IMR-90 (cell line): ENCODE measurements around the gene CPEB3. TPM values are rescaled to one million over a fixed set of nuclear protein-coding genes. Genes with fewer than 3 reads are reported as not detected.

Experiments
- ATAC-seq: fragments of 200-7000 bp; cut with Tn5 transposase; 2 replicates; pipeline ENCODE4 v1.9.1; 2020; ENCODE audit warnings: low read depth, mild to moderate bottlenecking, moderate library complexity
- BruUV-seq: library from RNA; stranded (reverse); fragments of 400-500 nt; replicated peaks from 2 replicates; lab custom pipeline; 2021; lab: Mats Ljungman, UMichigan
- CTCF ChIA-PET: fragments of 300-600 bp; formaldehyde crosslinking; extraction: SDS; loops from one replicate; lab custom pipeline; 2021; ENCODE audit warnings: antibody characterized with exemption; lab: Yijun Ruan, JAX
- POLR2A ChIA-PET: fragments of 300-600 bp; sonication (Branson Sonifier 250); formaldehyde crosslinking; loops from one replicate; lab custom pipeline; 2022; ENCODE audit warnings: antibody characterized with exemption; ENCODE audit not compliant: unreplicated experiment; lab: Charles Lee
- DNase-seq: peaks from one replicate; pipeline ENCODE4 v3.0.0; 2013
- H2AFZ ChIP-seq: replicated peaks from 2 replicates; pipeline ENCODE3; 2013; ENCODE audit warnings: low read length, mild to moderate bottlenecking; ENCODE audit not compliant: poor library complexity
- H2AK5ac ChIP-seq: 2 replicates; pipeline ENCODE4 v1.6.1; 2013; ENCODE audit warnings: low read depth, low read length, inconsistent platforms
- H2AK9ac ChIP-seq: replicated peaks from 2 replicates; pipeline ENCODE3; 2013; ENCODE audit warnings: mild to moderate bottlenecking, low read depth, low read length, moderate library complexity; ENCODE audit not compliant: poor library complexity
- H2BK120ac ChIP-seq: 2 replicates; pipeline ENCODE4 v1.6.1; 2013; ENCODE audit warnings: low read depth, low read length, inconsistent platforms
- H2BK15ac ChIP-seq: 3 replicates; pipeline ENCODE4 v1.6.1; 2013; ENCODE audit warnings: low read depth, low read length, inconsistent platforms
- H2BK20ac ChIP-seq: 2 replicates; pipeline ENCODE4 v1.6.1; 2013; ENCODE audit warnings: low read depth, mild to moderate bottlenecking, inconsistent platforms, low read length, moderate library complexity
- H2BK5ac ChIP-seq: 2 replicates; pipeline ENCODE4 v1.6.1; 2013; ENCODE audit warnings: mild to moderate bottlenecking, low read depth, low read length, inconsistent platforms; ENCODE audit not compliant: poor library complexity, severe bottlenecking
- H3K14ac ChIP-seq: replicated peaks from 2 replicates; pipeline ENCODE4 v1.6.1; 2013; ENCODE audit warnings: low read depth, low read length, inconsistent platforms
- H3K18ac ChIP-seq: 2 replicates; pipeline ENCODE4 v1.6.1; 2013; ENCODE audit warnings: low read depth, low read length, control low read depth
- H3K23ac ChIP-seq: 2 replicates; pipeline ENCODE4 v1.6.1; 2013; ENCODE audit warnings: low read depth, low read length, inconsistent platforms
- H3K27ac ChIP-seq: 2 replicates; pipeline ENCODE4 v1.5.1; 2013; ENCODE audit warnings: mild to moderate bottlenecking, control low read depth, low read length; ENCODE audit not compliant: insufficient read depth
- H3K27me3 ChIP-seq: 2 replicates; pipeline ENCODE4 v1.6.1; 2013; ENCODE audit warnings: low read length; ENCODE audit not compliant: control insufficient read depth, insufficient read depth
- H3K36me3 ChIP-seq: 2 replicates; pipeline ENCODE4 v1.6.1; 2013; ENCODE audit warnings: low read length, mixed read lengths; ENCODE audit not compliant: control insufficient read depth, insufficient read depth
- H3K4ac ChIP-seq: 2 replicates; pipeline ENCODE4 v1.6.1; 2013; ENCODE audit warnings: low read depth, low read length, inconsistent platforms
- H3K4me1 ChIP-seq: 2 replicates; pipeline ENCODE4 v1.6.1; 2013; ENCODE audit warnings: low read length, mixed read lengths; ENCODE audit not compliant: control insufficient read depth, insufficient read depth
- H3K4me2 ChIP-seq: 2 replicates; pipeline ENCODE4 v1.6.1; 2013; ENCODE audit warnings: low read depth, mild to moderate bottlenecking, control low read depth, low read length, moderate library complexity
- H3K4me3 ChIP-seq: 2 replicates; pipeline ENCODE4 v1.5.1; 2013; ENCODE audit warnings: low read depth, mild to moderate bottlenecking, control low read depth, low read length, moderate library complexity; ENCODE audit not compliant: insufficient read depth
- H3K56ac ChIP-seq: 2 replicates; pipeline ENCODE4 v1.6.1; 2013; ENCODE audit warnings: low read length, inconsistent platforms; ENCODE audit not compliant: insufficient read depth; ENCODE audit errors: extremely low read depth
- H3K79me1 ChIP-seq, 2 experiments: 2 replicates each; pipeline ENCODE4 v1.6.1; 2013; ENCODE audit warnings: low read length in 2 of 2, inconsistent platforms in 1 of 2, low read depth in 1 of 2
- H3K9ac ChIP-seq: 2 replicates; pipeline ENCODE4 v1.6.1; 2013; ENCODE audit warnings: low read depth, low read length, control low read depth
- H3K9me1 ChIP-seq: 2 replicates; pipeline ENCODE4 v1.6.1; 2013; ENCODE audit warnings: low read length, inconsistent platforms; ENCODE audit not compliant: insufficient read depth
- H3K9me3 ChIP-seq: 2 replicates; pipeline ENCODE4 v1.6.1; 2013; ENCODE audit warnings: low read length; ENCODE audit not compliant: control insufficient read depth, insufficient read depth
- H4K20me1 ChIP-seq: 2 replicates; pipeline ENCODE4 v1.6.1; 2013; ENCODE audit warnings: low read length, inconsistent platforms; ENCODE audit not compliant: insufficient read depth
- H4K5ac ChIP-seq: 2 replicates; pipeline ENCODE4 v1.6.1; 2013; ENCODE audit warnings: mild to moderate bottlenecking, low read depth, low read length, control low read depth
- H4K8ac ChIP-seq, 2 experiments: 2 replicates each; pipeline ENCODE4 v1.6.1; 2013; ENCODE audit warnings: low read depth in 2 of 2, low read length in 2 of 2, control low read depth in 1 of 2, inconsistent platforms in 1 of 2
- H4K91ac ChIP-seq: 2 replicates; pipeline ENCODE4 v1.6.1; 2013; ENCODE audit warnings: low read depth, low read length, inconsistent platforms; ENCODE audit not compliant: insufficient read depth
- BHLHE40 ChIP-seq: fragments of 150-350 bp; IDR thresholded peaks from 2 replicates; pipeline ENCODE4 v1.6.1; 2016; ENCODE audit warnings: mild to moderate bottlenecking, low read depth, low read length
- CEBPB ChIP-seq: IDR thresholded peaks from 2 replicates; pipeline ENCODE4 v1.6.1; 2012; ENCODE audit warnings: low read depth, low read length, improper control_type of control experiment
- CHD1 ChIP-seq: IDR thresholded peaks from 2 replicates; pipeline ENCODE4 v1.6.1; 2012; ENCODE audit warnings: low read depth, low read length, improper control_type of control experiment
- FOS ChIP-seq: fragments of 150-350 bp; IDR thresholded peaks from 2 replicates; pipeline ENCODE4 v1.6.1; 2016; ENCODE audit warnings: low read depth, low read length
- MAFK ChIP-seq: IDR thresholded peaks from 2 replicates; pipeline ENCODE4 v1.6.1; 2012; ENCODE audit warnings: low read depth, low read length, improper control_type of control experiment
- MAZ ChIP-seq: IDR thresholded peaks from 2 replicates; pipeline ENCODE4 v1.6.1; 2012; ENCODE audit warnings: low read depth, mild to moderate bottlenecking, low read length, improper control_type of control experiment, moderate library complexity, borderline replicate concordance
- NFE2L2 ChIP-seq: fragments of 150-350 bp; IDR thresholded peaks from 2 replicates; pipeline ENCODE4 v1.6.1; 2016; ENCODE audit warnings: low read depth, mild to moderate bottlenecking, low read length
- POLR2A ChIP-seq: IDR thresholded peaks from 2 replicates; pipeline ENCODE4 v1.6.1; 2012; ENCODE audit warnings: mild to moderate bottlenecking, low read depth, low read length
- RAD21 ChIP-seq: IDR thresholded peaks from 2 replicates; pipeline ENCODE4 v1.6.1; 2012; ENCODE audit warnings: low read length, improper control_type of control experiment
- RCOR1 ChIP-seq: IDR thresholded peaks from 2 replicates; pipeline ENCODE4 v1.6.1; 2012; ENCODE audit warnings: mild to moderate bottlenecking, low read length, improper control_type of control experiment; ENCODE audit not compliant: insufficient replicate concordance
- WGBS, 2 experiments: methylation state at CpG; one replicate each; pipeline versions ENCODE4 v1.1.5 to v1.1.7; 2013; ENCODE audit warnings: missing lambda C conversion rate in 2 of 2; ENCODE audit not compliant: insufficient read length in 1 of 2; ENCODE audit errors: extremely low coverage in 2 of 2; 5-methylcytosine and 5-hydroxymethylcytosine counted together
- dilution Hi-C: fragments of 300-500 bp; cut with HindIII; formaldehyde crosslinking; loops from one replicate; pipeline ENCODE4 v1.14.3; 2018; ENCODE audit warnings: low sequenced_read_pairs; ENCODE audit not compliant: unreplicated experiment
- in situ Hi-C: fragments of 300-500 bp; cut with MboI; formaldehyde crosslinking; loops from 3 replicates; pipeline ENCODE4 v1.14.3; 2019; ENCODE audit warnings: low sequenced_read_pairs, inconsistent platforms, mixed read lengths
- intact Hi-C: fragments of 100-400 bp; cut with micrococcal nuclease; formaldehyde crosslinking; loops from 2 replicates; pipeline ENCODE4 v1.10.0; 2022
- polyA plus RNA-seq, 3 experiments: library from polyadenylated mRNA; depleted of rRNA; stranded (reverse); fragments of >200 nt; gene quantifications; 2 replicates each; pipeline ENCODE4 v1.2.3, GENCODE V29; 2012; ENCODE audit warnings: low replicate concordance in 1 of 3
- total RNA-seq: library from RNA; depleted of rRNA; stranded (reverse); fragments of >200 nt; gene quantifications from 2 replicates; pipeline ENCODE4 v1.2.3, GENCODE V29; 2012
- TF ChIP-seq, protein P1 (sequence below): fragments of 150-350 bp; IDR thresholded peaks from 2 replicates; pipeline ENCODE4 v1.6.1; 2016; ENCODE audit warnings: low read depth, mild to moderate bottlenecking, low read length, moderate library complexity, borderline replicate concordance

CPEB3 gene
- total and polyA plus RNA-seq, 2 of the 4 experiments (the other 2 are of a cell fraction): 0.18 to 0.36 TPM

GRCh38 chr10:92278996-92279696, 11.7 kb downstream of the CPEB3 start (continued):
- TF ChIP-seq, protein P1, sequence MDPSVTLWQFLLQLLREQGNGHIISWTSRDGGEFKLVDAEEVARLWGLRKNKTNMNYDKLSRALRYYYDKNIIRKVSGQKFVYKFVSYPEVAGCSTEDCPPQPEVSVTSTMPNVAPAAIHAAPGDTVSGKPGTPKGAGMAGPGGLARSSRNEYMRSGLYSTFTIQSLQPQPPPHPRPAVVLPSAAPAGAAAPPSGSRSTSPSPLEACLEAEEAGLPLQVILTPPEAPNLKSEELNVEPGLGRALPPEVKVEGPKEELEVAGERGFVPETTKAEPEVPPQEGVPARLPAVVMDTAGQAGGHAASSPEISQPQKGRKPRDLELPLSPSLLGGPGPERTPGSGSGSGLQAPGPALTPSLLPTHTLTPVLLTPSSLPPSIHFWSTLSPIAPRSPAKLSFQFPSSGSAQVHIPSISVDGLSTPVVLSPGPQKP: no peak

DNA sequence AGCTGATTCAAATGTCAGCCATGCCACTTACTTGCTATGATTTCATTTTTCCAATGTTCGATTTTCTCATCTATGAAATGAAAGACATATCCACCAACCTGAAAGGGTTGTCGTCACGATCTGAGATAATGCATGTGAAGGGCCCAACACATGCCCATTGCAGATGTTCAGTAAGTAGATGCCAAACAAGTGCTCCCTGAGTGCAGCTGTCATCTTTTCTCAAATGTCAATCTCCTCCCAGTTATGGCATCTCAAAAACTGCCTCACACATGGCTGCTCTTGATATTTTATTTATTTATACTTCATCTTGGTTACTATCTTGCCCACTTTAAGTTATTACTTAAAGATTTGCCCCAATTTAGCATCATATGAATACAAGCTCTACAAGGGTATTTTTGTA, 16.8 kb downstream of the CPEB3 start:
- no peak overlapping the region for H2BK20ac ChIP-seq
- H4K20me1 ChIP-seq: no peaks in the 10 kb centered on the region
- intact Hi-C loops: no loop called here
- no peak overlapping the region for H3K56ac ChIP-seq
- H3K27ac ChIP-seq: no peak overlapping the region
- H4K5ac ChIP-seq: no peak overlapping the region
- dilution Hi-C loops: no loop called here
- ATAC-seq: no peak
- H3K4me3 ChIP-seq: no peak overlapping the region
- TF ChIP-seq MAFK (no peak), CHD1 (no peak), BHLHE40 (no peak), FOS (no peak), RCOR1 (no peak), RAD21 (no peak), NFE2L2 (no peak), CEBPB (no peak), POLR2A (no peak), MAZ (no peak)
- TF ChIP-seq, protein P1: no peak
- H4K8ac ChIP-seq: no peak overlapping the region
- DNase-seq: no peak
- no peaks in the 10 kb centered on the region; a peak in 2 of 4 replicates for H3K79me1 ChIP-seq
- H3K4me1 ChIP-seq: peaks cover 1% of the 10 kb centered on the region; the same call in 1 of the 2 replicates
- ChIA-PET POLR2A (no interaction called here), CTCF (no interaction called here)
- H3K27me3 ChIP-seq: no peaks in the 10 kb centered on the region
- no peak overlapping the region for H3K14ac ChIP-seq
- H3K9ac ChIP-seq: no peak overlapping the region
- in situ Hi-C loops: no loop called here
- H2AK5ac ChIP-seq: no peak overlapping the region
- H2AFZ ChIP-seq: no peak overlapping the region
- no peaks in the 10 kb centered on the region for H3K9me1 ChIP-seq
- H3K36me3 ChIP-seq: no peaks in the 10 kb centered on the region
- no peak overlapping the region for H3K4ac ChIP-seq
- H3K9me3 ChIP-seq: no peaks in the 10 kb centered on the region
- no peak overlapping the region for H3K4me2 ChIP-seq
- no peak overlapping the region for H3K18ac ChIP-seq
- no peak overlapping the region for H2AK9ac ChIP-seq
- H4K91ac ChIP-seq: no peak overlapping the region
- H2BK120ac ChIP-seq: no peak overlapping the region
- WGBS, 2 experiments: 80% methylated on average over 3 of the region's 3 CpGs; no CpG with 5 or more reads in 1 of the 2 experiments
- H3K23ac ChIP-seq: no peak overlapping the region
- BruUV-seq: no TSS peak
- no peak overlapping the region for H2BK5ac ChIP-seq
- no peak overlapping the region for H2BK15ac ChIP-seq
